Brain microvascular endothelial cell (primary cell): ENCODE results near the gene ZNF423.
"Not testable (repeated sequence)": the region's sequence is repeated elsewhere in the genome, so short reads cannot be mapped to it uniquely, and the experiment has no call there.

Source experiments
- DNase-seq: peaks from one replicate; pipeline ENCODE4 v3.0.0-alpha.2; 2020
- H3K27ac ChIP-seq: fragments of 250-450 bp; sonication (Bioruptor Pico); 2 replicates; pipeline ENCODE4 v1.5.1; 2020; ENCODE audit warnings: mild to moderate bottlenecking, moderate library complexity
- H3K27me3 ChIP-seq: fragments of 250-450 bp; sonication (Bioruptor Pico); replicated peaks from 2 replicates; pipeline ENCODE4 v1.5.1; 2020; ENCODE audit warnings: mild to moderate bottlenecking
- H3K36me3 ChIP-seq: fragments of 250-450 bp; sonication (Bioruptor Pico); replicated peaks from 2 replicates; pipeline ENCODE4 v1.5.1; 2020; ENCODE audit warnings: mild to moderate bottlenecking
- H3K4me3 ChIP-seq: 2 replicates; pipeline ENCODE4 v1.5.1; 2011; ENCODE audit warnings: low read depth, mild to moderate bottlenecking, control low read depth, low read length, moderate library complexity
- CTCF ChIP-seq: IDR thresholded peaks from 2 replicates; pipeline ENCODE4 v1.5.1; 2011; ENCODE audit warnings: low read depth, mild to moderate bottlenecking, moderate library complexity, low read length, control low read depth, inconsistent platforms; ENCODE audit errors: missing control alignments
- in situ Hi-C: cut with HindIII; loops from 2 replicates; pipeline ENCODE4 v1.10.0; 2017; ENCODE audit warnings: low sequenced_read_pairs, low pct_ligation_motif_present

Gene ZNF423

GRCh38 chr16:49574826-49575225, 281.1 kb downstream of the ZNF423 start:
- H3K4me3 ChIP-seq: no peak overlapping the region
- TF ChIP-seq CTCF: no peak
- H3K36me3 ChIP-seq: no peaks in the 10 kb centered on the region
- no peak for DNase-seq
- H3K27me3 ChIP-seq: no peaks in the 10 kb centered on the region
- no peak overlapping the region for H3K27ac ChIP-seq
- in situ Hi-C loops: no loop called here

GRCh38 chr16:49567950-49568349, 288.0 kb downstream of the ZNF423 start:
- TF ChIP-seq CTCF: no peak
- DNase-seq: no peak
- Histone ChIP-seq H3K27ac (no peak overlapping the region), H3K36me3 (no peaks in the 10 kb centered on the region), H3K4me3 (no peak overlapping the region), H3K27me3 (no peaks in the 10 kb centered on the region)
- in situ Hi-C loops: no loop called here

GRCh38 chr16:49566432-49566831, 289.5 kb downstream of the ZNF423 start:
- in situ Hi-C loops: no loop called here

GRCh38 chr16:49564496-49565229, 291.2 kb downstream of the ZNF423 start:
- DNase-seq: no peak
- no peaks in the 10 kb centered on the region for H3K36me3 ChIP-seq
- no peaks in the 10 kb centered on the region for H3K27me3 ChIP-seq
- H3K4me3 ChIP-seq: no peak overlapping the region
- TF ChIP-seq CTCF: no peak
- no peak overlapping the region for H3K27ac ChIP-seq
- in situ Hi-C loops: no loop called here

More at GRCh38 chr16:49566432-49566831, 289.5 kb downstream of the ZNF423 start:
- Histone ChIP-seq H3K4me3 (no peak overlapping the region), H3K27ac (no peak overlapping the region), H3K27me3 (no peaks in the 10 kb centered on the region), H3K36me3 (no peaks in the 10 kb centered on the region)
- TF ChIP-seq CTCF: no peak
- DNase-seq: no peak

GRCh38 chr16:49563666-49564065, 292.2 kb downstream of the ZNF423 start:
- no peak for TF ChIP-seq CTCF

GRCh38 chr16:49562894-49563293, 293.0 kb downstream of the ZNF423 start:
- H3K27ac ChIP-seq, in situ Hi-C loops, DNase-seq, H3K4me3 ChIP-seq, H3K27me3 ChIP-seq, H3K36me3 ChIP-seq: not testable (repeated sequence)

More at GRCh38 chr16:49563666-49564065, 292.2 kb downstream of the ZNF423 start:
- H3K4me3 ChIP-seq: no peak overlapping the region
- in situ Hi-C loops: no loop called here
- no peak for DNase-seq
- no peaks in the 10 kb centered on the region for H3K27me3 ChIP-seq
- no peak overlapping the region for H3K27ac ChIP-seq
- no peaks in the 10 kb centered on the region for H3K36me3 ChIP-seq
